NCI-H128 (cell line): Measurements from ENCODE around the gene TMEM135.
"Not testable (repeated sequence)": the region's sequence is repeated elsewhere in the genome, so short reads cannot be mapped to it uniquely, and the experiment has no call there.

Experiments used
- DNase-seq: peaks from one replicate; lab custom pipeline; 2025; ENCODE audit not compliant: unreplicated experiment; lab: John Stamatoyannopoulos, UW

TMEM135 gene

DNA sequence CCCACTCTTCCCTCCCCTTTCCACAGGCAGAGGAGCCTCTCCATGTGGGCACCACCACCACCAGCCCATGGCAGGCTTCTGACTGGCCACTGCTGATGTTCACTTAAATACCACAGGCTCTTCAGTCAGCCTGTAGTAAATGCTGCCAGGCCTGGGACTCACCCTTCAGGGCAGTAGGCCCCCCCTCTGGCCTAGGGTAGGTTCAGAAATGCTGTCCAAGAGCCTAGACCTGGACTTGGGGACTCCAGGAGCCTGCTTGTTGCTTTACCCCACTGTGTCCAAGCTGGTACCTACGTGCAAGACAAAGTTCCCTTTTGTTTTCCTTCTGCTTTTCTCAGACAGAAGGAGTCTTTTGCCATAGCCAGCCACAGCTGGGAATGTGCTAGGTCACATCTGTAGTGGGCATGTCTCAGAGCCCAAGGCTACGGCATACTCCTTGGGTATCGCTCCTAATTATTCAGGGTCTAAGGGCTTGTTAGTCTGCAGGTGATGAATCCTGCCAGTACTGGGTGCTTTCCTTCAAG is 38.6 kb downstream of the TMEM135 start:
- no peak for DNase-seq

DNA sequence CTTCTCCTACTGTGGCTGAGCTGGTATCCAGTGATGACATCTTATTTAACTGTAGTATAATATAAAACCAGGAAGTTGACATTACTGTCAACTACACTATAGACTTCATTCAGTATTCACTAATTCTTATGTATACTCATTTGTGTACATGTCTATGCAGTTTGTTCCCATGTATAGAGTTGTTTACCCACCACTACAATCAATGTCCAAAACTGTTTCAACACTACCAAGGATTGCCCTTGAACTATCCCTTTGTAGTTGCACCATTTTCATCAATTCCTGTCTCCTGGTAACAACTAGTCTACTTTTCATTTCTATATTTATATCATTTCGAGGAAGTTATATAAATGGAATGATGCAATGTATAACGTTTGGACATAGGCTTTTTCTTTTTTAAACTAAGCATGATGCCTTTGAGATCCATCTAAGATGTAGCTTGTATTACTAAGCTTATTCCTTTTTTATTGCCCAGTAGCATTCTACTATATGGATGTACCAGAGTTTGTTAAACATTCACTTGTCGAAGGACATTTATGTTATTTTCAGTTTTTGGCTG is 39.2 kb downstream of the TMEM135 start:
- no peak for DNase-seq

DNA sequence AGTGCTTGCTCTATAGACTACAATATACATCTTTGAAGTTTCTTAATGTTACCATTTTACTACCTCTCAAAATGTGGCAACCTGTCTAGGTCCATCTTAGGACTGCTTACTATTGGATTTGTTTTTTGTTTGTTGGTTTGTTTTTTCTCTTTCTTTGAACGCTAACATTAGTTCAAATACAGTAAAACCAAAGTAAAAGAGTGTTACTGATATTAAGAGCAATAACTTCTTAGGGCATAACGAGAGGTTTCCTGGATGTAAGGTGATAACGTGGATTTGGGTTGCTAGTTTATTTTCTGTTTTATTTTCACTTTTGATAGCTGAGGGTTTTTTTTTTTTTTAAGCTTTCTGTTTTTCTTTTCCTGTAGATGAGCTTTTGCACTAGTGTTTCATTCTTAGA is 43.6 kb downstream of the TMEM135 start:
- no peak for DNase-seq

DNA sequence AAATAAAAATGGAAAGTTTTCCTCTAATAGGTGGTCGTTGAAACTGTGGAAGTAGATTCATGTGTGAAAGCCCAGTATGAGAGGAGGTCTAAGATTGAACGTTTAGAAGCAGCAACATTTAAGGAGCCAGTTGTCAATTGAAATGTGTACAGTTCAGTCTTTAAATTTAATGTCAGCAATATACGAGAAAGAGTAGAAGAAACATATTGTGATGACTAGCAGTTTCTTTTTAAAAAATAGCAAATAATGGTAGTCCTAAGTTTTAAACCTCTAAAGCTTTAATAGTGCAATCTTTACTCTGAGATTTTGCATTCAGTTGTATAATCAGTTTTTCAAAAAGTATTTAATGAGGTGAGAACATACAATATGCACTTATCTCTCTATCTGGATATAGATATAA is 44.9 kb downstream of the TMEM135 start:
- no peak for DNase-seq

DNA sequence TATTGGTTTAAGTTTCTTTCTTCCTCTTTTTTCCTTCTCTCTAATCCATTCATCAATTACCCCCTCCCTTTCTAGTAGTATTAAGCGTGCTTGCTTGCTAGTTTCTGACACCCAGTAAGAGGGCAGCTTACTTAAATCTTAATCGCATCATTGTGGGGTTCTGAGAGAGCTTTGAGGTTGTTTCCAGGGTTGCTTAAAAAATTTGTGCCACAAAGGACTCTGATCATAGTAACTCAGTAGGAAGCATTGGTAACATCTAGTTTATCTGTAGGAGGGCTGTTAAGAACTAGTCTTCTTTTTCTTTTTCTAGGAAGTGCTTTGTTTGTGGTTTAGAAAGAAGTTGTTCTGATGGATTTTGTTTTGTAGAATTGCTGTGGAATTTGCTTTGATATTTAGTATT is 45.3 kb downstream of the TMEM135 start:
- no peak for DNase-seq

DNA sequence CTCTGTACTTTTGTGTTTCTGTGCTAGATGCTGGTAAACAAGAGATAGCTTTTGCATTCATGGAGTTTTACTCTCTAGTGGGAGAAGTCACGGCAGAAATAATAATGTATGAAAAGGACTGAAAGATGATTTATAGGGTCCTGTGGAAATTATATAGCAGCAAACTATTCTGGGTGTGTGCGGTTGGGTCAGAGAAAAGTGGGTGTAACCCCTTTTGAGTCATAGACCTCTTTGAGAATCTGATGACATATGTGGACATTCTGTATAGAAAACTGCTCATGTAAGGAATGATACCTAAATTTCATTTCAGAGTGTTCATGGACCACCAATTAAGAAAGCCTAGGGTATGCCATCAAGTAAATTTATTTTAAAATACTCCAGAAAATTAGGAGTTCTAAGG is 54.4 kb downstream of the TMEM135 start:
- no peak for DNase-seq

DNA sequence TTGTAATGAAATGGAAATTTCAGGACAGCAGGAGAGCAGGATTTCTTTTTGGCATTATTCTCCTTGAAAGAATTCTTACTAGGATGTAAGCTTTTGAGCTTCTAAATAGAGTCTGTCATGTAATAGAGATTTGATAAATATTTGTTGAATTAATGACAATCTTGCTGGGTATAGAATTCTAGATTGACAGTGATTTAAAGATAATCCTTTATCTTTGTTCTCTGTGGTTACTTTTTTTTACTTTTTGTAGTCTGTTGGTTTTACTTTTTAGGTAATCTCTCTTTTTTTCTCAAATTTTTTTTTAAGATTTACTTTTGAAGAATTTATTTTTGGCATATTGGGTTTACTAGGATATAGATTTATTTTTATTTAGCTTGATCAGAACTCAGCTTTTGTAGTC is 54.8 kb downstream of the TMEM135 start:
- DNase-seq, result no peak

DNA sequence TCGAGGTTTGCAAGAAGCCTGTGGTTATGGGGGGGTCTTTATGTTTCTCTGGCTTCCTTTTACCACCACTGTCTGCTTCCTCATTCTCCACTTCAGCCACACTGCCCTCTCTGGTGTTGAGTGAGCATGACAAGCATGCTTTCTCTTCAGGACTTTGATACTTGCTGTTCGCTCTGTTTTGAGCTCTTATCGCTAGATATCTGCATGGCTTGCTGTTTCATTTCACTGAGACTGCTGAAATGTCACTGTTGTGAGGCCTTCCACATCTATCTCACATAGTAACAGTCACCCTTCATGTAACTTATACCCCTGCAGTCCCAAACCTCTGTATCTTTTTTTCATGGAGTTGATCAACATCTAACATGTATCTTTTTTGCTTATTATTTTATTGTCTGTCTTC is 59.8 kb downstream of the TMEM135 start:
- no peak for DNase-seq

DNA sequence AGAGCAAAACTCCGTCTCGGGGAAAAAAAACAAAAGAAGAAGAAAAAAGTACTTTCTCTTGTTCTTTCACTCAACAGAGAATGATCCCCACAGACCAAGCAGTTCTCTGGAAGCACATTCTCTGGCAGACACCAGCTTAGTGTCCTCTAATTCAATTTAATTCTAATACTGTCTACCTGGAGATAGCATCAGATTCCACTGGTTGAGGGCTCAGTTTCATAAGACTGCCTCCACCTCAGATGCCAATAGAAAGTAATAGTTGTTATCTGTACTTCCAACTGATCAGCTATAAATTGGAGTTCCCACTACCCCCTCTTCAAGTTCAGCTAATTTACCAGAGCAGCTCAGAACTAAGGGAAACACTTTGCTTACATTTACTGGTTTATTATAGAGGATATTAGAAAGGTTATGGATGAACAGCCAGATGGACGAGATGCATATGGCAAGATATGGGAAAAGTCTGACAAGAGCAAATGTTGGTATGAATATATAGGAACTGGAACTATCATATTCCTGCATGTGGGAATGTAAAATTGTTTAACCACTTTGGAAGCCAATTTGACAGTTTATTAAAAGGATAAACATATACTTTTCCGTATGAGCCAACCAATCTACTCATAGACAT is 64.3 kb downstream of the TMEM135 start:
- no peak for DNase-seq

DNA sequence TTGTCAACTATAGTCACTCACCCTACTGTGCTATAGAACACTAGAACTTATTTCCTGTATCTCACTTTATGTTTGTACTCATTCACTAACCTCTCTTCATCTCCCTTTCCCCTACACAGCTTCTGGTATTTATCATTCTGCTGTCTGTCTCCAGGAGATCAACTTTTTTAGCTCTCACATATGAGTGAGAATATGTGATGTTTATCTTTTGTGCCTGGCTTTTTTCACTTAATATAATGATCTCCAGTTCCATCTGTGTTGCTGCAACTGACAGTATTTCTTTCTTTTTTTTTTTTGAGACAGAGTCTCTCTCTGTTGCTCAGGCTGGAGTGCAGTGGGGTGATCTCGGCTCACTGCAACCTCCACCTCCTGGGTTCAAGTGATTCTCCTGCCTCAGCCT is 68.1 kb downstream of the TMEM135 start:
- not testable (repeated sequence) for DNase-seq

DNA sequence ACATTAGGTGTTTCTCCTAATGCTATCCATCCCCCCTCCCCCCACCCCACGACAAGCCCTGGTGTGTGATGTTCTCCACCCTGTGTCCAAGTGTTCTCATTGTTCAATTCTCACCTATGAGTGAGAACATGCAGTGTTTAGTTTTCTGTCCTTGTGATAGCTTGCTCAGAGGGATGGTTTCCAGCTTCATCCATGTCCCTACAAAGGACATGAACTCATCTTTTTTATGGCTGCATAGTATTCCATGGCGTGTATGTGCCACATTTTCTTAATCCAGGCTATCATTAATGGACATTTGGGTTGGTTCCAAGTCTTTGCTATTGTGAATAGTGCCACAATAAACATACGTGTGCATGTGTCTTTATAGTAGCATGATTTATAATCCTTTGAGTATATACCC is 69.6 kb downstream of the TMEM135 start:
- not testable (repeated sequence) for DNase-seq

DNA sequence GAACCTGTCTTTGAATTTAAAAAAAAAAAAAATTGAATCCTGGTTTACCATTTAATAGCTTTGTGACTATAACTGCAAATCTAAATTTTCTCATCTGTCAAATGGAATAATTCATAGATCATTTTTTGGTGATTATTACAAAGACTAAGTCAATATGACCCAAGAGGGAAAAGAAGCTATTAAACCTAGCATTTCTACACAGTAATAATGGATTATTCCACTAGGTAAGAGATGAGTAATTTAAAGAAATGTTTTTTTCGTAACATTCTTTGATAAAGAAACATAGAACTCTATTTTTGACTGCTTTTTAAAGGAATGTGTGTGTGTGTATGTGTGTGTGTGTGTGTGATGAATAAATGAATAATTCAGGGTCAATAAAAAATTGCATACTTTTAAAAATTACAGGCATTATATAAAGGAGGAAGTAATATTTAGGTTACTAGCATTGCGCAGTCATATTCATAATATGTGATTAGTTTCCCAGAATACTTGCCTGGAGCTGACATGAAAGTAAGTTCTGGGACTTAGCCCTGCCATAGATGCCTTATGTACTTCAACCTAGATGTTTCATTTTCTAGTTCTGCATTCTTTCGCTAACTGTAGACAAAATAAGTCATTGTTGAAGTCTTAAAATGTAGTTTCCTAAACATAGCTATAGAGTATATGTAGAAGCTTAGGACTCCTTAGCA is 72.9 kb downstream of the TMEM135 start:
- DNase-seq, result no peak

DNA sequence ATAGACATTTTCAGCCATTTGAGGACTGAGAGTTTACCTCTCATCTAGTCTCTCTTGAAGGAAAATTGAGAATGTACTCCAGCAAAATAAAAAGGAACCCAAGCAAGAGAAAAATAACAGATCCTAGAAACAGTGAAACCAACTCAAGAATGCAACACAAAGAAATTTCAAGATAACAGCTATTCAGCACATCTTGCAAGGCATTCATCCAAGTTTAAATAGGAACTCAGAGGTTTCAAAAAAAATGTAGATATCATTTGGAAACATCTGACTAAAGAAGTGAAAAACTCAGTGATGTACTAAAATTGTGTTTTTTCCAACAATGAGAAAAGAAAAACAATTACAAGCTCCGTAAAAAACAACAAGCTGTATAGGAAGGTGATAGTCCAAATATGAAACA is 76.4 kb downstream of the TMEM135 start:
- no peak for DNase-seq

DNA sequence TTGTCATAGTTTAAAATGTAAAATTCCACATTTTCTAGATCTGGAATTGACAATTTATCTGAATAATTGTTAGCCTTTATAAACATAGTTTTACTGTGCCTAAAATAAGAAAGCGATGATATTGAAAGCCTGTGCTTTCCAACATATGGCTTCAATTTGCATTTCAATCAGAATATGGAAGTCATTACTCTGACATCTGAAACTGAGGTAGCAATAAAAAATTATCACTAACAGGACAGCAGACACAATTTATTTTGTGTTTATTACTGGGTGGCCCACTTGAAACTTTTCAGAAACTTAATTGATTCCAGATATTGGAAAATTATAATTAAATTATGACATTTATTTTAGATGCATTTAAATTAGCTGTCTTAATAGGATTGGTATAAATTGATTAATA is 78.5 kb downstream of the TMEM135 start:
- DNase-seq, result no peak

DNA sequence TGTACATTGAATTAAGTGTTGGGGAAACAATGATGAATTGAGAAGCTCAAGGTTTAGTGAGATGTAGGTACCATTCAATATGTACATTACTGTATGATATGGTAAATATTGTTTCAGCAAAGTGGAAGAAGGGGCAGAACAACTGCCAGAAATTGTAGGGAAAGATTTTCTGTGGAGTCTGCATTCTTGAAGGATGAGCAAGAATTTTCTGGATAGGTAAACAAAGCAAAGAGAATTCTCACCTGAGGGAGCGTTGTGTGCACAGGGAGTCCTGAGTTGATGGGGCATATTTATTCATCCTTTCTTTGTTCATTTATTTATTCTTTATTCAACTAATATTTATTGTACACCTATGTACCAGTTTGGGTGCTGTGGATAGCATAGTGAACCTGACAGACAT is 83.2 kb downstream of the TMEM135 start:
- DNase-seq, result no peak

DNA sequence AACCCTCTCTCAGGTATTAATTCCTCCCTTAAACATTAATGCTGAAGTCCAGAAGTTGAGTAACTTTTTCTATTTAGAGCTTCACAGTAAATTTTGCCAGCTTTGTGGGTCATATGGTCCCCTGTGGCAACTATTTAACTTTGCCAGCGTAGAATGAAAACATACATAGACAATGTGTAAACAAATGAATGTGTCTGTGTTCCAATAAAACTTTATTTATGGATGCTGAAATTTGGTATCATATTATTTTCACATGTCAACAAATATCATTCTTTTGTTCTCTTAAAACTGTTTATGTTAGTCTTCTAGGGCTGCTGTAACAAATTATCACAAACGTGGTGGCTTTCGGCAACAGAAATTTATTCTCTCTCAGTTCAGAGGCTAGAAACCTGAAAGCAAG is 85.1 kb downstream of the TMEM135 start:
- DNase-seq, result no peak

DNA sequence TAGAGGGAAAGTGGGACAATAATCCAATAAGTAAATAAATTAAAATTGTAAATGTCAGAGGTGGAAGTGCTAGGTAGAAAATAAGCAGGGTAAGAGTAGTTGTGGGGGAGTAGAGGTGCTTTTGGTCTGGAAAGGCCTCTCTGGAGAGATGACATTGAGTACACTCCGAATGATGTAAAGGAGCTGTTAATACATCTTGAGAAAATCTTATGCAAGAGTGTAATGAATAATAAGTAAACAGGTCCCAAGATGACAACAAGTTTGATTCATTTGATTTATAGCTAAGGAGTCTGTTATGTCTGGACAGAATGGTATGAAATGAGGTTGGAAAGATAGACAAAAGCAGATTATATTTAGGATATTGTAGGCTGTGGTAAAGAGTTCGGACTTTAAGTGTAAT is 87.5 kb downstream of the TMEM135 start:
- no peak for DNase-seq

DNA sequence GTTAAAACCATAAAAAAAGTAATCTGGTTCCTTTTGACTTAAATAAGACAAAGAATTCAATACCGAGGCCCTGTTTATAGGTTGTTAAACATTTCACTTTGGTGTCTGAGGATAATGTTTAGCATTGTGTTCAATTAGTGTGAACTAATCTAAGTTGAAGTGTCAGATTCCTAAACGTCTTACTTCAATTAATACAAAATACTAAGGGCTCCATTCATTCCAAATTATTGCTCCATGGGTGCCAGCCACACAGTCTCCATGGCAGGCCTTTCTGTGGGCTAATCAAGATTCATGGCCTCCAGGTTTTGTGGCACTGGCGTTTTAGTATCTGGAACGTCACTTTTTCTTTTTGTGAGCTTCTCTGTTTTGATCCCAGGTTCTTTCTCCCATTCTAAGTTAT is 89.4 kb downstream of the TMEM135 start:
- DNase-seq, result no peak

DNA sequence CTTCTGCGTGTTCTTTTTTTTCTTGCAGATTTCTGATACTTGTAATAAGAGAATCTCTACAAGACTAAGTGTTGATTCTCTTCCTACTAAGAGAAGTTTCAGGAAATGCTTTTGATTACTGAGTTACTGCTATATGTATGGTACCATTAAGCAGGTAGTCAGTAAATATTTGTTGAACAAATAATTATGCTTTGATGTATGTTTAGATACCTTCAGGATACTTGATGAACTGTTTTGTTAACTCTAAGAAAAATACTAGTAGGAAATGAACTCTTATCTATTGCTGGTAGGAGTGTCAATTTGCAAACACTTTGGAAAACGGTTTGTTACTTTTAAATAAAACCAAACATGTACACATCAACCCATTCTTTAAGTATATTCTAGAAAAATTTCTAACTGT is 90.6 kb downstream of the TMEM135 start:
- DNase-seq, result no peak

DNA sequence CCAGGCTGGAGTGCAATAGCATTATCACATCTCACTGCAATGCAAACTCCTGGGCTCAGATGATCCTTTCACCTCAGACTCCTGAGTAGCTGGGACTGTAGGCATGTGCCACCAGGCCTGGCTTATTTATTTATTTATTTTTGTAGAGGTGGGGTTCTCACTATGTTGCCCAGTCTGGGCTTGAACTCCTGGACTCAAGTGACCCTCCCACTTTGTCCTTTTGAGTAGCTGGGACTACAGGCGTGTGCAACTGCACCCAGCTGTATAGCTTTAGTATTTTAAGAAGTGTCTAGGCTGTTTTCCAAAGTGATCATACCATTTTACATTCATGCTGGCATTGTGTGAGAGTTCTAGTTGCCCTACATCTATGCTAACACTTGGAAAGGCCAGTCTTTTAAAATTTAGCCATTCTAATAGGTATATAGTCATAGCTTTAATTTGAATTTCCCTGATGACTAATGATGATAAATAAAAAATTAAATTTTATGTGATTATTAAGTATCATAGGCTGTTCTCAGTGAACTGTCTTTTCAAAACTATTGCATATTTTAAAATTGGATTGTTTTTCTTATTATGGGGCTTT is 96.9 kb downstream of the TMEM135 start:
- DNase-seq, result no peak

DNA sequence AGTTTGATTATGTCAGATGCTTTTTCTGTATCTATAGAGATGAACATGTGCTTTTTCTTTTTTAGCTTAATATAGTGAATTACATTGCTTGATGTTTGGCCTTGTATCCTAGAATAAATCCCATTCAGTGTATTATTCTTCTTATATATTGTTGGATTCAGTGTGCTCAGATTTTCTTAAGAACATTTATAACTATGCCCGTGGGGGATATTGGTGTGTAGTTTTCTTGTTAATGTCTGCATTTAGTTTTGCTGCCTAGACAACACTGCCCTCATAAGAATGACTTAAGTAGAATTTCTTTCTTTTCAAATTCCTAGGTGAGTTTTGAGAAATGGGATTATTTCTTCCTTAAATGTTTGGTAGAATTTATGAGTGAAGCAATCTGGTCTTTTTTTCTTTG is 98.5 kb downstream of the TMEM135 start:
- no peak for DNase-seq

DNA sequence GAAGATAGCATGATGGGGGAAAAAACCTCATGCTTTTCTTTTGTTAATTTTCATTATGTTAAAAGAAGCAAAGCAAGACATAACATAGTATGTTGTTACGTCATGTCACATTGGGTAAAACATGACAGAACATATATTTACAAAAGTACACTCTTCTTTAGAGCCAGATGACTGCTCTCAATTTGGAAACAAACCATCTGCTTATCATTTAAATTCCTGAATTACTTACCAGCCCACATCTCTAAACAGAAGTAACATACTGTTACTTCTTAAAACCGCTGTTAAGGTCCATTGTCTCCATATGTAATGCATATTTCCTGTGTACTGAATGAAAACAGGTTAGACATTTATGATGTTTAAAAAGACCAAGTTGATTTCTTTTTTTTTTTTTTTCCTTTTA is 100.0 kb downstream of the TMEM135 start:
- DNase-seq, result no peak
